Brain pericyte (primary cell): Measurements from ENCODE around the gene SLC28A2.

Source experiments
- DNase-seq: peaks from one replicate; pipeline ENCODE4 v3.0.0-alpha.2; 2012; ENCODE audit warnings: low read depth, low spot score

Gene SLC28A2

GRCh38 chr15:45326280-45326679 lies 74.2 kb downstream of the SLC28A2 start:
- DNase-seq: no peak

DNA sequence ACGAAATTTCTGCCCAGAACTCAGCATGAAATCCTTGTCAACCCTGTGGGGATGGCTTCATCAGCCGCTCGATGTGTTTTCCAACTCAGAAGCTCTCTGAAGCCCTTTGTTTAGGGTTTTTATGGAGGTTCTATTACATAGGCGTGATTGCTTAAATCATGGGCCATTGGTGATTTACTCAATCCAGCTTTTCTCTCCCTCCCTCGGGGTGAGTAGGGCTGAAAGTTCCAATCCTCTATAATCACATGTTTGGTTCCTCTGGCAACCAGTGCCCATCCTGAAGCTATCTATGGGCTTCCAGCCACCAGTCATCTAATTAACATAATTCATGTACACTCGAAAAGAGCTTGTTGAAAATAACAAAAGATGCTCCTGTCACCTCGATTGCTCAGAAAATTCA lies 74.7 kb downstream of the SLC28A2 start:
- no peak for DNase-seq
